Activated CD8-positive, alpha-beta memory T cell treated with anti-CD3 and anti-CD28 coated beads, Interleukin-2, amount 50 U/mL, for 1 hour (primary cell): Measurements from ENCODE around the gene SAMD4A.
A peak's percentile ranks its signal among the peaks of the same experiment; 100 is the strongest.

Source experiments
- DNase-seq: peaks from one replicate; pipeline ENCODE4 v3.0.0-alpha.2; 2020; ENCODE audit errors: extremely low read depth

The SAMD4A gene

DNA sequence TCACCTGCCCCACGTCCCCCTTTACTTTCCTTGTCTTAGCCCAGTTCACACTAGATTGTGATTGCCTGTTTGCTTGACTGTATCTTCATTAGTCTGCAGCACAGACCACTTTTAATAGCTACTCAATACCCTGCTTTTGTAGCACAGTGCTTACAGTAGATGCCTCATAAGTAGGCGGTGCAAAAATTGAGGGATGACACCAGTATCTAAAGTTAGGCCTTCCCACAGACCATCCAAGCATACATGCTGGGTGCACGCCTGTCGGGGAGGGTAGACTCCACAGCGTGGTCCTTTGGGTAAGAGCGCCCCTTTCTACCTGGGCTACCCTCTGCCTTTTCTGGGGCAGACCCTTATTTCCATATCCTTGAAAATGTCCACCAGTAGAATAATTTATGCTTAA is 194.9 kb downstream of the SAMD4A start:
- DNase-seq, result no peak

GRCh38 chr14:54762296-54762695 is 195.4 kb downstream of the SAMD4A start:
- DNase-seq, result no peak

- no peak for DNase-seq
Observed at GRCh38 chr14:54763761-54764160, 196.8 kb downstream of the SAMD4A start.

GRCh38 chr14:54766276-54767138 is 199.6 kb downstream of the SAMD4A start:
- no peak for DNase-seq

GRCh38 chr14:54767139-54767431 is 200.2 kb downstream of the SAMD4A start:
- no peak for DNase-seq

DNA sequence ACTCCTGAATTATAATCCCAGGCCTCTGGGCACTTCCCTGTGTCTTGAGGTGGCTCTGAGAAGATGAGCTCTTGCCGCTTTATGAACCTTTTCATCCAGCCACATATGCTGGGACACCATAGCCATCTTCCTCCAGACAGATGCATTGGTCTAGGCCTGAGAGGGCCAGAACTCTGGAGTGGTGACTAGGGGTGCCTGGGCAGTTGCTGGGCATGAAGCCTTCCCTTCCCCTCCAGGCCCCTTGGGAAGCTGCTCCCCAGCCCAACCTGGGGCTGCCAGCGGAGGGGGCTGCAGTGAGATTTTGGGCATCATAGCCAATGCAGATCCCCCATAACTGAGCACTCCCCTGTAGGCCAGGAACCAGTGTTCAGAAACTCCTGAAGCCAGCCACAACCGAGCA is 200.5 kb downstream of the SAMD4A start:
- no peak for DNase-seq

- no peak for DNase-seq
Observed at GRCh38 chr14:54768501-54769129, 201.7 kb downstream of the SAMD4A start.

DNA sequence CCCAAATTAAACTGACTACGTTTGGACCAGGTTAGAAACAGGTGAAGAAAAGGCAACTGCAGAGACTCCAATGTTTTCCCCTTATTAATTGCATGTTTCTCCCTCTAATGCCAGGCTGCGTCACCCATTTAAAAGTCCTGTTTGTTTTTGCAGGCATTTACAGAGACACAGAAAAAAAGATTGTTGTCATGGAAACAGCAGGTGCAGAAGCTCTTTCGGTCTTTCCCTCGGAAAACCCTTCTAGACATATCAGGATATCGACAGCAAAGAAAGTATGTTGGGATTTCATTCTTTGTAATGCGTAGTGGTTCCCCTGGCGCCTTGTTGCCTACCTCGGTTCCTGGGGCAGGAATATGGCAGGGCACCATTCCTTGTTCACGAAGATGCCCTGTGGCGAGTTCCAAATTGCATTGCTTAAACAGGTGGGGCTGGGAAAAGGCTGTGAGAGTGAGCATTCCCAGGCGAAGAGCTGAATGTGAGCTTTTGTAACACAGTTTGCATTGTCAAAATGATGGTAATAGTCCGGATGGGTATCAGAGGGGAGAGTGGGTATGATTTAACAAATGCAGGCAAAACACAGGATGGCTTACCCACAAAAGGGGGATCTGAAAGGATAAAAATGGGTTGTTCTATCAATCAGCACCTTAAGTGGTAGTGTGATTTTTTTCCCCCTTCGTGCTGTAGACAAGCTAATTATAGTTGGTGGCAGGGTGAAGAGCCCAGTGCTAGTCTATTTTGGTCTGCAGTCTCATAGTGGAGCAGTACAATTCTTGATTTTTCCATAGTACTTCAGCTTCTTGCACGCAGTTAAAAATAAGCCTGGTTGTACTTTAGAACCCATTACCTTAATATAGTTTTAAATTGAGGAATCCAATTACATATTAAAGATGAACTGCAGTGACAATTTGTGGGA is 203.3 kb downstream of the SAMD4A start:
- DNase-seq, result no peak

DNA sequence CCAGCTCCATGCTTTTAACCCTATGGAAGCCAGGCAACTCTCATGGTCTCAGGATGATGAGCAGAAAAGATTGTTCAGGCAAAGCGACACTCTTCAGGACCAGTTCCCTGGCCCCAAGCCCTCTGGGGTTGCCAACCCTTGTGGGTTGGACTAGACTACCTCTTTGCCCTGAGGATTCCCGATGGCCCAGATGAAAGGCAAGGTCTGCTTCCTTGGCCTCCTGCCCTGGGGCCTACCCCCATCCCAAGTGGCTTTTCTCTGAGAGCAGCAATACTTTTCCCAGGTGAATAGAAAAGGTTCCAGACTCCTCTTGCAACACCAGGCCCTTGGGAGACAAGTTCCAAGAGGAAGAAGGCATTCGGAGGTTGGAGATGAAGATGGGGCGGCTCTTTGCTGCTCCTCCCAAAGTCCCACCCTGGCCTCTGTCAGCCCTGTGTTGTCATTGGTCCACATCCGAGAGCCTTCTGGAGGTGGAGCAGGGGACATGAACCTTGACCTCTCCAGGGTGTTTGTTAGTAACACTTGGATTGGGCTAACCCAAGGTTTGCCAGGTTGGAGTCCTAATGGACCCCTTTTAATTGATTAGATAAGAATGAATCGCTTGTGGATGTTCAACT is 204.6 kb downstream of the SAMD4A start:
- DNase-seq, result no peak

DNA sequence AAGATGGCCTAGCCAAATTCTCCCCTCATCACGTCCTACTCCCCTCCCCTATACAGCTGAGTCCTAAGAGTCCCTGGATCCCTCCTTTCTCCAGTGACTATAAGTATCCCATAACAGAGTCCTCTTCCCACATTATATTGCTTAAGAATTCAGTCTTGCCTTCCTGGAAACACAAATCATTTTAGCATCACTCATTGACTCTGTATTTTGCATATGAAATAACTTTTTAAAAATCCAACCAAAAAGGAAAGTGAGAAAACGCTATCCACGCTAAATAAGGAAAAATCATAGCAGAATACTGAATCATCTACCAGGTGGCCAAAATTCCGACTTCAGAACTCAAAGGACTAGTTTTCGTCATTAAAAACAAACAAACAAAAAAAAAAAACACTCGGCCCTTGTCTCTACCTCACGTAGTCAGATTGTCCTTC is 205.5 kb downstream of the SAMD4A start:
- DNase-seq, result no peak

- peak; percentile 29 for DNase-seq
Observed at GRCh38 chr14:54773171-54774006, 206.5 kb downstream of the SAMD4A start.

GRCh38 chr14:54774824-54775223 is 207.9 kb downstream of the SAMD4A start:
- DNase-seq, result no peak

DNA sequence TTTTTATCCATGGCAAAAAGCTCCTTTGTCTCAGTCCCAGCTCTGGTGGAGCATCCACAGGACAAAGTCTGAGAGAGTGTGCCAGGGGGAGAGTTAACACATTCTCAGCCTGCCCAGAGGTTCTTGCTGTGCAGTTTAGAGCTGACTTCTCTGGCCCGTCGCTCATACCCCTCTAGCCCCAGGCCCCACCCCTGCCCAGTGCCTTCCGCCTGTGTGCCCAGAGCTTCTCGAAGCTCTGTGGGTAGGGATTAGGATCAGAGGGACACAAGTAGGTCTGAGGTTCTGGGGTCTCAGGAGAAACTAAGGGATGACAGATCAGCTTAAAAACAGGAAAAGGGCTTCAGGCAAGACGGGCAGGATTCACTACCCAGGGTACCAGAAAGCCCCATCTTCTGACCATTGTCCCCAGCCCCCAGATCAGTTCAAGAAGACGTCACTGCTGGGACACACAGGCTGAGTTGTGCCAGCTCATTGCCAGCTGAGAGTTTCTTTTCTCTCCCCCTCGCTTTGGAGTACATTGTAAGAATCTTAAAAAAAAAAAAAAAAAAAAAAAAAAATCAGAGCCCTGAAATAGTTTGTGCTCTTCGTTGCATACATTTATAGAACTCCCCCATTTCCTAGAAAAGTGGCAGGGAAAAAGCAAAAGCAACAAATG is 208.7 kb downstream of the SAMD4A start:
- no peak for DNase-seq

- no peak for DNase-seq
Observed at GRCh38 chr14:54776361-54777001, 209.6 kb downstream of the SAMD4A start.

- no peak for DNase-seq
Observed at GRCh38 chr14:54777395-54777794, 210.5 kb downstream of the SAMD4A start.

DNA sequence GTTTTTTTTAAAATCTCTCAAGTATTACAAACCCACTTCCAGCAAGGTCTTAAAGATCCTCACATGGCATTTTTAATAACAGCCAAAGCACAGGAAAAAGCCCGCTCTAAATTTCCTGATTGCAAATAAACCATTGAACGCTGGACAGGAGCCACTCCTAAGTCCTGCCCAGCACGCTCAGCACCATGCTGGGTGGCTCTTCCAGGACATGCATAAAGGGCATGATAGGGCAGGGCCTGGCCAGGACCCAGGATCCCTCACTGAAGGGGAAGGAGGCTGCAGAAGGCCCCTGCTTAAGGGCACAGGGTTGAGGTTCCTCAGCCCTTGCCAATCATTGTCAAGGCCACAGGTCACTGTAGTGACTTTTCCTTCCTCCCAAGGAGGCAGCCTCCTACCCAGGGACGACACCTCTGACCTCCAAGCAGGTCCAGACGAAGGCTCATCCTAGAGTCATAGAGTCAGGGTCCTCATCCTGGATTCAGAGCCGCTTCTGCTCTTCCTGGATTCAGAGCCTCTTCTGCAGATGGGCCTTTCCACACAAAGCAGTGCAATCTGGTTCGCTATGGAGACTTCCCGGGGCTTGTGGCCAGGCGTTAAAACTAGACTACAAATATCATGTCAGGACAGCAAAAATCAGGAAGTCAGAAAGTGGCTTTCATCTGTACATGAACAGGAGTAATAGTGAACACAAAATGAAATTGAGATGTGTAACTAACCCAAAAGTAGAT is 211.9 kb downstream of the SAMD4A start:
- no peak for DNase-seq

GRCh38 chr14:54781080-54781479 is 214.2 kb downstream of the SAMD4A start:
- no peak for DNase-seq

GRCh38 chr14:54781961-54782750 is 215.2 kb downstream of the SAMD4A start:
- DNase-seq, result no peak
